Hepatocyte (in vitro differentiated cells): ENCODE data around the gene PRDM12.

ENCODE experiments used
- EZH2 ChIP-seq: fragments of 200-600 bp; sonication (generic); IDR thresholded peaks from 2 replicates; pipeline ENCODE4 v1.6.1; 2016; ENCODE audit warnings: antibody characterized with exemption, mild to moderate bottlenecking, borderline replicate concordance
- TF ChIP-seq, protein P1 (sequence below): fragments of 200-600 bp; sonication (generic); IDR thresholded peaks from 2 replicates; pipeline ENCODE4 v1.5.1; 2016; ENCODE audit warnings: antibody characterized with exemption, mild to moderate bottlenecking; ENCODE audit not compliant: poor library complexity

DNA sequence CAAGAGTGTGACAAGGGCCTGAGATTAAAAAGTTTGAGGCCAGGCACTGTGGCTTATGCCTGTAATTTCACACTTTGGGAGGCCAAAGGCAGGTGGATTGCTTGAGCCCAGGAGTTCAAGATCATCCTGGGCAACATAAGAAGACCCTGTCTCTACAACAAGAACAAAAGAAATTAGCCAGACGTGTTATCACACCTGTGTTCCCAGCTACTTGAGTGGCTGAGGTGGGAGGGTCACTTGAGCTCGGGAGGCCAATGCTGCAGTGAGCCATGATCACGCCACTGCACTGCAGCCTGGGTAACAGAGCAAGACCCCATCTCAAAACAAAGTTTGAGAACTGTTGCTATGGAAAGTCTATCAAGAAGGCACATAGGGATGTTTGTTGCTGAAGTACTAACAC is 54.2 kb downstream of the PRDM12 start:
- TF ChIP-seq, protein P1, sequence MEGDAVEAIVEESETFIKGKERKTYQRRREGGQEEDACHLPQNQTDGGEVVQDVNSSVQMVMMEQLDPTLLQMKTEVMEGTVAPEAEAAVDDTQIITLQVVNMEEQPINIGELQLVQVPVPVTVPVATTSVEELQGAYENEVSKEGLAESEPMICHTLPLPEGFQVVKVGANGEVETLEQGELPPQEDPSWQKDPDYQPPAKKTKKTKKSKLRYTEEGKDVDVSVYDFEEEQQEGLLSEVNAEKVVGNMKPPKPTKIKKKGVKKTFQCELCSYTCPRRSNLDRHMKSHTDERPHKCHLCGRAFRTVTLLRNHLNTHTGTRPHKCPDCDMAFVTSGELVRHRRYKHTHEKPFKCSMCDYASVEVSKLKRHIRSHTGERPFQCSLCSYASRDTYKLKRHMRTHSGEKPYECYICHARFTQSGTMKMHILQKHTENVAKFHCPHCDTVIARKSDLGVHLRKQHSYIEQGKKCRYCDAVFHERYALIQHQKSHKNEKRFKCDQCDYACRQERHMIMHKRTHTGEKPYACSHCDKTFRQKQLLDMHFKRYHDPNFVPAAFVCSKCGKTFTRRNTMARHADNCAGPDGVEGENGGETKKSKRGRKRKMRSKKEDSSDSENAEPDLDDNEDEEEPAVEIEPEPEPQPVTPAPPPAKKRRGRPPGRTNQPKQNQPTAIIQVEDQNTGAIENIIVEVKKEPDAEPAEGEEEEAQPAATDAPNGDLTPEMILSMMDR, result no peak
- TF ChIP-seq EZH2, result no peak
